Neutrophil (primary cell): ENCODE results near the gene SLC17A4.

Experiments
- H3K27ac ChIP-seq: fragments of 200-600 bp; sonication (generic); 2 replicates; pipeline ENCODE4 v1.5.1; 2016; ENCODE audit warnings: mild to moderate bottlenecking, moderate library complexity
- H3K27me3 ChIP-seq: fragments of 200-600 bp; sonication (generic); 2 replicates; pipeline ENCODE4 v1.6.0; 2016; ENCODE audit warnings: mild to moderate bottlenecking
- H3K36me3 ChIP-seq: fragments of 200-600 bp; sonication (generic); 2 replicates; pipeline ENCODE4 v1.5.1; 2017
- H3K4me1 ChIP-seq, 2 experiments: fragments of 200-600 bp in 1 of 2; sonication (generic) in 1 of 2; 1 replicate in 1 of 2; 2 replicates in 1 of 2; pipeline versions ENCODE4 v1.5.1 to v1.6.1; 2013 to 2016; ENCODE audit warnings: low read depth in 1 of 2, low read length in 1 of 2, mild to moderate bottlenecking in 1 of 2, moderate library complexity in 1 of 2; ENCODE audit not compliant: control insufficient read depth in 1 of 2, insufficient read depth in 1 of 2
- H3K4me3 ChIP-seq, 2 experiments: fragments of 200-600 bp in 1 of 2; sonication (generic) in 1 of 2; 1 replicate in 1 of 2; 2 replicates in 1 of 2; pipeline ENCODE4 v1.5.1; 2013 to 2016; ENCODE audit warnings: low read depth in 1 of 2, low read length in 1 of 2, mild to moderate bottlenecking in 1 of 2, moderate library complexity in 1 of 2
- H3K9me3 ChIP-seq: fragments of 200-600 bp; sonication (generic); 2 replicates; pipeline ENCODE4 v1.5.1; 2016
- TF ChIP-seq, protein P1 (sequence below): fragments of 200-600 bp; sonication (generic); IDR thresholded peaks from 2 replicates; pipeline ENCODE4 v1.5.1; 2016; ENCODE audit warnings: antibody characterized with exemption

The SLC17A4 gene

GRCh38 chr6:25750906-25751305 lies 3.6 kb upstream of the SLC17A4 start:
- no peaks in the 10 kb centered on the region for H3K36me3 ChIP-seq
- no peaks in the 10 kb centered on the region for H3K27me3 ChIP-seq
- H3K9me3 ChIP-seq = no peaks in the 10 kb centered on the region
- H3K4me3 ChIP-seq = no peak overlapping the region
- TF ChIP-seq, protein P1, sequence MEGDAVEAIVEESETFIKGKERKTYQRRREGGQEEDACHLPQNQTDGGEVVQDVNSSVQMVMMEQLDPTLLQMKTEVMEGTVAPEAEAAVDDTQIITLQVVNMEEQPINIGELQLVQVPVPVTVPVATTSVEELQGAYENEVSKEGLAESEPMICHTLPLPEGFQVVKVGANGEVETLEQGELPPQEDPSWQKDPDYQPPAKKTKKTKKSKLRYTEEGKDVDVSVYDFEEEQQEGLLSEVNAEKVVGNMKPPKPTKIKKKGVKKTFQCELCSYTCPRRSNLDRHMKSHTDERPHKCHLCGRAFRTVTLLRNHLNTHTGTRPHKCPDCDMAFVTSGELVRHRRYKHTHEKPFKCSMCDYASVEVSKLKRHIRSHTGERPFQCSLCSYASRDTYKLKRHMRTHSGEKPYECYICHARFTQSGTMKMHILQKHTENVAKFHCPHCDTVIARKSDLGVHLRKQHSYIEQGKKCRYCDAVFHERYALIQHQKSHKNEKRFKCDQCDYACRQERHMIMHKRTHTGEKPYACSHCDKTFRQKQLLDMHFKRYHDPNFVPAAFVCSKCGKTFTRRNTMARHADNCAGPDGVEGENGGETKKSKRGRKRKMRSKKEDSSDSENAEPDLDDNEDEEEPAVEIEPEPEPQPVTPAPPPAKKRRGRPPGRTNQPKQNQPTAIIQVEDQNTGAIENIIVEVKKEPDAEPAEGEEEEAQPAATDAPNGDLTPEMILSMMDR = no peak
- no peak overlapping the region for H3K27ac ChIP-seq
- H3K4me1 ChIP-seq = peaks cover 0 to 4% of the 10 kb centered on the region in 2 experiments

- Histone ChIP-seq H3K27ac (no peak overlapping the region), H3K36me3 (no peaks in the 10 kb centered on the region), H3K4me1 (peaks cover 0 to 4% of the 10 kb centered on the region in 2 experiments), H3K9me3 (no peaks in the 10 kb centered on the region), H3K4me3 (no peak overlapping the region), H3K27me3 (no peaks in the 10 kb centered on the region)
- TF ChIP-seq, protein P1 = no peak
Measured at GRCh38 chr6:25753079-25753478, 1.5 kb upstream of the SLC17A4 start.

GRCh38 chr6:25755483-25755882 lies 941 bp downstream of the SLC17A4 start:
- Histone ChIP-seq H3K9me3 (no peaks in the 10 kb centered on the region), H3K4me1 (no peaks in the 10 kb centered on the region), H3K4me3 (no peak overlapping the region), H3K27ac (no peak overlapping the region), H3K36me3 (no peaks in the 10 kb centered on the region), H3K27me3 (no peaks in the 10 kb centered on the region)
- TF ChIP-seq, protein P1 = no peak

DNA sequence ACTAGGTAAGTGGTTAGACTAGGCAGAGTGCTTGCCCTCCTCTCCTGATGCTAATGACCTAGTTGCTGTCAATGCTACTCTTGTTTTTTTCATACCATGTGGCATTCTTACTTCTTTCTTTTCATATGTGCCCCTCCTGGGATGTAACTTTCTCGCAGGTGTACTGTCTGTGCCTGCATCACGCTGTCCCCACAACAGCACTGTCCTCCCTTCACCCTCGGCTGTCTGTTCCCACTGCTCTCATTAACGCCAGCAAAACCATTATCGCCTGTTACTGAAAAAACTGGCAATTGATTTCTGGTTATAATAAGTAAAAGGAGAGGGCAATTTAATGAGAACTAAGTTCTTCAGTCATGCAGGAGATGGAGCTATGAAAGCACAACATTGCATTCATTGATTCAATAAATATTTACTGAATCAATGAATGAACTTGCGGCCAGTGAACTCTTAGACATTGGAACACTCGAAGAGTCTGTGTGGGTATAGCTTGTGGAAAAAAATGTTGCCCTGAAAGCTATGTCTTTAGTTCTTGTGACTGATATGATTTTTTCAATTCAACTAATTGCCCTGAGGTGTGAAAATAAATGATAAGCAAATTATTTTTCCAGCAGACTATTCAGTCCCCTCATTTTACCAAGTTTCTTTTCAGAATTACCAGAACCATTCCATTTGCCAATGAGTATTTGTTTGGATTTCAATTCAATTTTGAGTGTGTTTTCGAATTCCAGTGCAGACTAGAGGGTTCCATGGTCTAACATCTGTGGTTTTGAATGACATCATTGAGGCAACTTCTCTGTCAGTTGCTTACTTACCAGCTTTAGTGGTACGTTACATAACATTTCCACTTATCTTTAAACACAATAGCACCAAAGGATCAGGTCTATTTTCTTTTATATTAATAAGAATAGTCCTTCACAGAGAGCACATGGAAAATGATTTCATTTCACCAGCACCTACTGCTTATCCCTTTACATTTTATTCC lies 2.1 kb downstream of the SLC17A4 start:
- no peaks in the 10 kb centered on the region for H3K27me3 ChIP-seq
- H3K36me3 ChIP-seq = no peaks in the 10 kb centered on the region
- no peaks in the 10 kb centered on the region for H3K4me1 ChIP-seq
- H3K4me3 ChIP-seq = no peak overlapping the region
- TF ChIP-seq, protein P1 = no peak
- no peaks in the 10 kb centered on the region for H3K9me3 ChIP-seq
- no peak overlapping the region for H3K27ac ChIP-seq

GRCh38 chr6:25757936-25758642 lies 3.5 kb downstream of the SLC17A4 start:
- Histone ChIP-seq H3K36me3 (no peaks in the 10 kb centered on the region), H3K9me3 (no peaks in the 10 kb centered on the region), H3K27me3 (no peaks in the 10 kb centered on the region), H3K27ac (no peak overlapping the region), H3K4me3 (no peak overlapping the region), H3K4me1 (no peaks in the 10 kb centered on the region)
- TF ChIP-seq, protein P1 = no peak
